SK-N-SH treated with all-trans-retinoic acid at 6 μM for 48 hours (cell line): ENCODE data around the gene TGFBI.

Source experiments
- ARNTL ChIP-seq: fragments of 450-650 bp; formaldehyde crosslinking; IDR thresholded peaks from 2 replicates; pipeline ENCODE4 v1.5.0; 2020; ENCODE audit warnings: low read depth, mild to moderate bottlenecking, moderate library complexity, borderline replicate concordance
- PATZ1 ChIP-seq: fragments of 250-450 bp; sonication (Bioruptor Pico); IDR thresholded peaks from 2 replicates; pipeline ENCODE4 v1.8.0; 2020; ENCODE audit warnings: mild to moderate bottlenecking, moderate library complexity, borderline replicate concordance

GRCh38 chr5:136025900-136026299 lies 2.9 kb upstream of the TGFBI start:
- no peak for TF ChIP-seq PATZ1 (CRISPR knock-in tag)
- TF ChIP-seq ARNTL (CRISPR knock-in tag): no peak
